ENCODE results near the gene KCNQ1OT1.
A peak's percentile ranks its signal among the peaks of the same experiment; 100 is the strongest.

KCNQ1OT1 gene

GRCh38 chr11:2699531-2700414 lies at the start of gene KCNQ1OT1:
Gene KCNQ1OT1 (minus strand): TSS chr11:2699994.
- DNase-seq = peak; percentile 86

DNA sequence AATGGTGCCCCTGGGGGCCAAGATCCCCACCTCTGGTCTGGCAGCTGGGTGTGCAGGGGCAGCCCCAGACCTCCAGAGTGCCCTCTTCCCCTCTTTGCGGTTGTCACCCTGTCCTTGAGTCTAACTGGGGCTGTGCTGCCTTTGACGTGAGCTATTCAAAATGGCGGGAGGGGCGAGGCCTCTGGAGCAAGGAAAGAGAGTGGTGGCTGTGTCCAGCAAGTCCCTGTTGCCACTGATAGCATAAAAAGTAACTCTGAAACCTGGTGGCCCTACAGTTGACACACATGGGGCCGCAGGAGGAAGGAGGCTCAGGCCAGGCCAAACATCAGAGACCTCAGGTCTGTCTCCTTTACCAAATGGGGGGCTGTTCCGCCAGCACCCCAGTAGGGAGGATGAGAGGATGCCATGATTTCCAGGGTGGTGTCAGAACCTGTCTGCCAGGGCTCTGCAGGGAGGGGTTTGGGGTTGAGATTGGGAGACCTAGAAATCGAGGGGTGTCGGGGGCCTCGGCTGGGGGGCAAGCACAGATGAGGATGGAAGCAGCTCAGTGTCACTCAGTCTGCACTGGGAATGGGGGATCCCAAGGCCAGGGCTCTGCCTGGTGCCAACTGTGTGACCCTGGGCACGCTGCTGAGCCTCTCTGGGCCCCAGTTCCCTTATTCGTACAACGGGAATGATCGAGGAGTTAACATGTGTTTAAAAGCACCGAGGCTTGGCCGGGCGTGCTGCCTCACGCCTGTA lies 49.2 kb upstream of the KCNQ1OT1 start:
- no peak for DNase-seq

DNA sequence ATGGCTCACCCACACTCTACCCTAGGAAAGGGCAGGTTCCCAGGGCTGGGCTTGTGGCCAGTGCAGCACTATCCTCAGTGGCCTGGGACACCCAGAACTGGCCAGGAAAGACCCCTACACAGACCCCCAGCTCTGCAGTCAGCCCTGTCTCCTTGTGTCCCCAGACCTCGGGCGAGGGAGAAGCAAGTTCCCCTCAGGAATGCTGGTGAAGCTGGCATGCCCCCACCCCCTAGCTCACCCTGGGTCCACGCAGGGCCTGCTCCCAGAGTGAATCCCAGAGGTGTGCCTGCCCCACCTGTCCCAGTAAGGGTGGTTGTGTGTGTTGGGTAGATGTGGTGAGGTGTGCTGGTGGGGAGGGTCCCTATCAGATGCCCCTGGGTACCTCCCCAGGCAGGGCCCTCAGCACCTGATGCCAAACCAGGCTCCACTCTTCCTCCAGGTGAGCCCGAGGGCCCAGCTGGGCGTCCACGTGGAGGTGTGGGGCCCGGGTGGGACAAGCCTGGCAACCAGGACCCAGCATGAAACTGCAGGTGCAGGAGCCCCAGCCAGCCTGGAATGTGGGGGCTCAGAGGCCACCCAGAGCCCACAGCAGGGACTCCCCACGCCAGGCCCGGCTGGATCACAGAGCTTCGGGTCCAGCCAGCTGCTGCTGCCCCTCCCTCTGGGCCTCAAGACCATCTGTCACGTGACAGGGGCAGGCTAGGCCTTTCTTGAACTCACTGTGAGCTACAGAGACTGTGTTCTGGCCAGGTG lies 48.4 kb upstream of the KCNQ1OT1 start:
- DNase-seq = no peak

- no peak for DNase-seq
Measured at GRCh38 chr11:2747248-2748027, 47.6 kb upstream of the KCNQ1OT1 start.

- DNase-seq = no peak
Measured at GRCh38 chr11:2746401-2747247, 46.8 kb upstream of the KCNQ1OT1 start.

- no peak for DNase-seq
Measured at GRCh38 chr11:2745511-2745910, 45.7 kb upstream of the KCNQ1OT1 start.

GRCh38 chr11:2744166-2744565 lies 44.4 kb upstream of the KCNQ1OT1 start:
- no peak for DNase-seq

DNA sequence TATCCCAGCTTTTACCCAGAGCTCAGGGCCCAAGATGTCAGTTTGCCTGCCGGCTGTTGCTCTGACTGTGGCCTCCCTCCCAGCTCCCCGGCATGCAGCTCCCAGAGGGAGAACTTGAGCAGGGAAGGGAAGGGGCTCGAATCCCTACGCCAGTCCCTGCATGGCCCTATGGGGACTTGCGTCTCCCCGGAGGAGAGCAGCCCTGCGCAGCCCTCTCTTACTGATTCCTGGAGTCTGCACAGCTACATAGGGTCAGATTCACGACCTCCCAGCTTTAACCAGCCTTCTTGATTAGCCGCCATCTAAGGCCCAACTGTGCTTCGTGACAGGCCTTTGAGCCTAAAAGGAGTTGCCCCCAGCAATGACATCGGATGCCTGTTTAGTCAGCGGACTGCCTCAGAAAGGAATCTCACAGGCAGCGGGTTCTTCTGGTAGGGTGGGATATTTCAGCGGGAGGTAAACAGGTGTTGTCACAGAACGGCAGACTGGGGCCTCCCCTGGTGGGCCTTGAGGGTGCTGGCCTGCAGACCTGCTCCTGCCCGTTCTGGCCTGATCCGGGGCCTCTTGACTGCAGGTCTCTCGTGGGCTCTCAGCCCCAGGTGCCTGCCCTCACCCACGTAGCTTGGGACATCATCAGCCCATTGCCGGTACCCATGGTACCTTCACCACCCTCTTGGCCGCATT lies 43.8 kb upstream of the KCNQ1OT1 start:
- no peak for DNase-seq

GRCh38 chr11:2742611-2743426 lies 43.0 kb upstream of the KCNQ1OT1 start:
- DNase-seq = no peak

- DNase-seq = no peak
Measured at GRCh38 chr11:2742201-2742600, 42.4 kb upstream of the KCNQ1OT1 start.

GRCh38 chr11:2741377-2742131 lies 41.8 kb upstream of the KCNQ1OT1 start:
- DNase-seq = no peak

GRCh38 chr11:2741006-2741376 lies 41.2 kb upstream of the KCNQ1OT1 start:
- no peak for DNase-seq

DNA sequence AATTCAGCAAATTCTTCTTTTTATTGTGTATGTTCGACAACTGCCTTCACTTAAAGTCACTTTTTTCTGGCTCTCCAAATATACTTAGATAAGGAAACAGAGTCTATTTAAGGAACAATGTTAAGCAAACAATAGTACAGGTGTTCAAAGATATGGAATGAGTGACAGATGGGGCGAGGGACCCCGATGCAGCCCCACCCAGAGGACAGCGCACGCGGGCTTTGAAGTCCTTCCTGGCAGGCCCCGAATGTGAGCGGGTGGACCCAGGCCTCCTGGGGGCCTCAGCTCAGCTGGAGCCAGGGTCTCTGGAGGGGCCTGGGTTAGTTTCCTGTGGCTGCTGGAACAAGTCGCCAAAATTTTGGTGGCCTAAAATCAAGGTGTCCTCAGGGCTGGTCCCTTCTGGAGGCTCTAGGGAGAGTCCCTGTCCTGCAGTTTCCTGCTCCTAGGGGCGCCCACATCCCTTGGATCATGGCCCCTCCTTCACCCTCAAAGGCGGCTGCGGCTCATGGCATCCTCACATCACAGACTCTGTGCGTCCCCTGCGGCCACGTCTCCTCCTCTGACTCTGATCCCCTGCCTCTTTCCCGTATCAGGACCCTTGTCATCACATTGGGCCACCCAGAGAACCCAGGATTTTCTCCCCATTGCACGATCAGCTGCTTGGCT lies 40.6 kb upstream of the KCNQ1OT1 start:
- DNase-seq = no peak

- no peak for DNase-seq
Measured at GRCh38 chr11:2739531-2740274, 39.9 kb upstream of the KCNQ1OT1 start.

- DNase-seq = peak; percentile 17
Measured at GRCh38 chr11:2738551-2739431, 39.0 kb upstream of the KCNQ1OT1 start.

DNA sequence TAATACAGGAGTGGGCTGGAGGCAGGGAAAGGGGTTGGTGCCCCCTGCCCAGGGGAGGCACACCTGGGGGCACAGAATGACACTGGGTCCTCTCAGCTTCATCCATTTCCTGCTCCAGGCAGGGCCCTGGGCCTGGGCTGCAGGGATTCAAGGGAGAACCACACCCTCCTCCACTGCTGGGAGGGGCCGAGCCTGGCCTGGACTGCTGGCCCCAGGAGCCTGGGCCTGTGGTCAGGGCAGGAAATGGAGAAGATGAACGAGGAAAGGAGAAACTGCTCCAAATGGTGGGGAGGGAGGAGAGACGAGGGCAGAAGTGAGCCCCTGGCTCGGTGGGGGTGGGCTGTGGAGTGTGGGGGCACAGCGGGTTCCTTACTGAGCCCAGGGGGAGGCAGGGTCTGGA lies 38.1 kb upstream of the KCNQ1OT1 start:
- peak; percentile 14 for DNase-seq

DNA sequence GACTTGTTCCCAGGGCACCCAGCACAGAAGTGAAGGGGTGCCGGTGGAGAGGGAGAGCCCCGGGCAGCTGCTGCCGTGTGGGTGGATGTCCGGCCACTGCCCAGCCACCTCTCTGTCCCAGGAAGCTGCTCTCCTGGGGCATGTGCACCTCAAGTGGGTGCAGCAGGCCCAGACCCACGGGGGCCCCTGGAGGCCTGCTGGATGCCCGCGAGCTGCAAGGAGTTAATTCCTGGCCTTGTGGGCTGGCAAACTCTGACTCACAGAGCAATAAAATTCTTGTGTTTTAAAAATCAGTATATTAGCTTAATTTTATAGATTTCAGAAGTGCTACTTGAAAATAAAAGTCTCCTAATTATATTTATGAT lies 37.4 kb upstream of the KCNQ1OT1 start:
- DNase-seq = no peak

Data from OCI-M1 (cell line).